SK-N-SH (cell line): ENCODE data around the gene JOSD2.

Experiments used
- EZH2phosphoT487 ChIP-seq: fragments of 200-600 bp; sonication (generic); IDR thresholded peaks from 2 replicates; pipeline ENCODE4 v1.6.1; 2017; ENCODE audit warnings: low read depth, mixed run types, mild to moderate bottlenecking, antibody characterized with exemption, moderate library complexity, borderline replicate concordance
- GATA2 ChIP-seq: sonication (generic); formaldehyde crosslinking; IDR thresholded peaks from 2 replicates; pipeline ENCODE4 v1.5.0; 2020; ENCODE audit warnings: mild to moderate bottlenecking, missing genetic modification reagents
- JUND ChIP-seq: IDR thresholded peaks from 2 replicates; pipeline ENCODE4 v1.4.0; 2012
- MEF2A ChIP-seq: IDR thresholded peaks from 2 replicates; pipeline ENCODE4 v1.4.0; 2012; ENCODE audit warnings: low read depth, borderline replicate concordance
- MXI1 ChIP-seq: IDR thresholded peaks from 2 replicates; pipeline ENCODE4 v1.6.1; 2012; ENCODE audit warnings: mild to moderate bottlenecking, low read depth, low read length, improper control_type of control experiment
- POLR2AphosphoS5 ChIP-seq: IDR thresholded peaks from 2 replicates; pipeline ENCODE4 v1.6.1; 2012; ENCODE audit warnings: low read depth, low read length
- RCOR1 ChIP-seq: fragments of 150-350 bp; IDR thresholded peaks from 2 replicates; pipeline ENCODE4 v1.6.1; 2017; ENCODE audit warnings: antibody characterized with exemption, low read length
- RXRA ChIP-seq: IDR thresholded peaks from 2 replicates; pipeline ENCODE4 v1.4.0; 2012; ENCODE audit warnings: low read depth, mild to moderate bottlenecking, borderline replicate concordance
- SIN3A ChIP-seq: IDR thresholded peaks from 2 replicates; pipeline ENCODE4 v1.6.1; 2012; ENCODE audit warnings: low read depth, mild to moderate bottlenecking, low read length, moderate library complexity, borderline replicate concordance
- TF ChIP-seq, protein P1 (sequence below): fragments of 200-600 bp; sonication (generic); IDR thresholded peaks from 2 replicates; pipeline ENCODE4 v1.6.1; 2017; ENCODE audit warnings: antibody characterized with exemption, mild to moderate bottlenecking, moderate library complexity
- TF ChIP-seq, protein P2 (sequence below): IDR thresholded peaks from 2 replicates; pipeline ENCODE4; 2012

DNA sequence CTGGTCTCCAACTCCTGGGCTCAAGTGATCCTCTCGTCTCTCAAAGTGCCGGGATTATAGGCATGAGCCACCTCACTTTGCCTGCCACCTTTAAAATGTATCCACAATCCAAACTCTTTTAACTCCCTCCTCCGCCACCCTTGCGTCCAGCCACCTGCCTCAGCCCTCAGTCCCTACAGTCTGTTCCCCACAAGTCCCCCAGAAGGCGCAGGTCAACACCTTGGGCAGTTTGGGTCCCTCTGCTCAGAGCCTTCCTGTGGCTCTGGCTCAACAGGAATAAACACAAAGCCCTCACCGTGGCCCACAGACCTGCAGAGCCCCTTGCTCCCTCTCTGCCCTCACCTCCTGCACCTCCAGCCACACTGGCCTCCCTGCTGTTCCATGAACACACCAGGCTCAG lies 42.2 kb downstream of the JOSD2 start:
- TF ChIP-seq SIN3A (no peak), RXRA (no peak), MEF2A (no peak), EZH2phosphoT487 (no peak), POLR2AphosphoS5 (no peak), GATA2 (CRISPR knock-in tag) (no peak), MXI1 (no peak), RCOR1 (no peak), JUND (no peak)
- TF ChIP-seq, protein P1, sequence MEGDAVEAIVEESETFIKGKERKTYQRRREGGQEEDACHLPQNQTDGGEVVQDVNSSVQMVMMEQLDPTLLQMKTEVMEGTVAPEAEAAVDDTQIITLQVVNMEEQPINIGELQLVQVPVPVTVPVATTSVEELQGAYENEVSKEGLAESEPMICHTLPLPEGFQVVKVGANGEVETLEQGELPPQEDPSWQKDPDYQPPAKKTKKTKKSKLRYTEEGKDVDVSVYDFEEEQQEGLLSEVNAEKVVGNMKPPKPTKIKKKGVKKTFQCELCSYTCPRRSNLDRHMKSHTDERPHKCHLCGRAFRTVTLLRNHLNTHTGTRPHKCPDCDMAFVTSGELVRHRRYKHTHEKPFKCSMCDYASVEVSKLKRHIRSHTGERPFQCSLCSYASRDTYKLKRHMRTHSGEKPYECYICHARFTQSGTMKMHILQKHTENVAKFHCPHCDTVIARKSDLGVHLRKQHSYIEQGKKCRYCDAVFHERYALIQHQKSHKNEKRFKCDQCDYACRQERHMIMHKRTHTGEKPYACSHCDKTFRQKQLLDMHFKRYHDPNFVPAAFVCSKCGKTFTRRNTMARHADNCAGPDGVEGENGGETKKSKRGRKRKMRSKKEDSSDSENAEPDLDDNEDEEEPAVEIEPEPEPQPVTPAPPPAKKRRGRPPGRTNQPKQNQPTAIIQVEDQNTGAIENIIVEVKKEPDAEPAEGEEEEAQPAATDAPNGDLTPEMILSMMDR = no peak
- TF ChIP-seq, protein P2, sequence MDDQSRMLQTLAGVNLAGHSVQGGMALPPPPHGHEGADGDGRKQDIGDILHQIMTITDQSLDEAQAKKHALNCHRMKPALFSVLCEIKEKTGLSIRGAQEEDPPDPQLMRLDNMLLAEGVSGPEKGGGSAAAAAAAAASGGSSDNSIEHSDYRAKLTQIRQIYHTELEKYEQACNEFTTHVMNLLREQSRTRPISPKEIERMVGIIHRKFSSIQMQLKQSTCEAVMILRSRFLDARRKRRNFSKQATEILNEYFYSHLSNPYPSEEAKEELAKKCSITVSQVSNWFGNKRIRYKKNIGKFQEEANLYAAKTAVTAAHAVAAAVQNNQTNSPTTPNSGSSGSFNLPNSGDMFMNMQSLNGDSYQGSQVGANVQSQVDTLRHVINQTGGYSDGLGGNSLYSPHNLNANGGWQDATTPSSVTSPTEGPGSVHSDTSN = no peak
